ENCODE results near the gene GRWD1.

DNA sequence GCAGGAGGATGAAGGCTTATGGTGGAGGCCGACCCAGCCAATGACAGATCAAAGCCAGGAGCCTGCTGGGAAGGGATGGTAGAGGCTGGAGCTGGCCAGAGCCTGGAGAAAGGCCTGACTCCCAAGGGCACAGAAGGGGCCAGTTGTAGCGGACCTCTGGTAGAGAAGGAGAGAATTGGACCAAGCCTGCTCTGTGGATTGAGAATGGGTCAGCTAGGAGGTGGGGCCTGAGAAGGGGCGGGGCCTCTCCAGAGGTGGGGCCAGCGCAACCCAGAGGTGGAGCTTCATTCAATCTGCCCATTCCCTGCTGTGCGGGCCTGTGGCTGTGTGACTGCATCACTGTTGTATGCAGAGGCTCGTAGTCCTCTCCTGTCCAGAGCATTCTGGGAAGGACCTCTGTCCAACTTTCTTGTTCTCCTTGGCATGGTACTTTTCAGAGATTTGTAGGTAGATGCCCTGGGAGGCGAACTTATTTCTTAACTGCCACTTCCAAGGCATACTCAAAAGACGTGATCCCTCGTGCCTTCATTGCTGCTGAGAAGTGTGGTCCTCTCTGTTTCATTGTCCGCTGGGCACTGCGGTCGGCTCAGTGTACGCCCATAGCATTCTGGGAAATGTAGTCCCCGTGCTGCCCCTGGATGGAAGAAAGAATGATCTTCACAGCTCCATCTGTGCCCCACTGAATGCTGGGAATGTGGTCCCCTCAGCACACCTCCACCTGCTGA lies 45.6 kb upstream of the GRWD1 start:
- TF ChIP-seq, protein P1, sequence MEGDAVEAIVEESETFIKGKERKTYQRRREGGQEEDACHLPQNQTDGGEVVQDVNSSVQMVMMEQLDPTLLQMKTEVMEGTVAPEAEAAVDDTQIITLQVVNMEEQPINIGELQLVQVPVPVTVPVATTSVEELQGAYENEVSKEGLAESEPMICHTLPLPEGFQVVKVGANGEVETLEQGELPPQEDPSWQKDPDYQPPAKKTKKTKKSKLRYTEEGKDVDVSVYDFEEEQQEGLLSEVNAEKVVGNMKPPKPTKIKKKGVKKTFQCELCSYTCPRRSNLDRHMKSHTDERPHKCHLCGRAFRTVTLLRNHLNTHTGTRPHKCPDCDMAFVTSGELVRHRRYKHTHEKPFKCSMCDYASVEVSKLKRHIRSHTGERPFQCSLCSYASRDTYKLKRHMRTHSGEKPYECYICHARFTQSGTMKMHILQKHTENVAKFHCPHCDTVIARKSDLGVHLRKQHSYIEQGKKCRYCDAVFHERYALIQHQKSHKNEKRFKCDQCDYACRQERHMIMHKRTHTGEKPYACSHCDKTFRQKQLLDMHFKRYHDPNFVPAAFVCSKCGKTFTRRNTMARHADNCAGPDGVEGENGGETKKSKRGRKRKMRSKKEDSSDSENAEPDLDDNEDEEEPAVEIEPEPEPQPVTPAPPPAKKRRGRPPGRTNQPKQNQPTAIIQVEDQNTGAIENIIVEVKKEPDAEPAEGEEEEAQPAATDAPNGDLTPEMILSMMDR (IDR thresholded peaks at IDR 0.05): no peak
- peak in 1 of 4 donors; percentile 3 for TF ChIP-seq POLR2AphosphoS5 (IDR thresholded peaks at IDR 0.05)
